ENCODE results near the gene MPC2.

DNA sequence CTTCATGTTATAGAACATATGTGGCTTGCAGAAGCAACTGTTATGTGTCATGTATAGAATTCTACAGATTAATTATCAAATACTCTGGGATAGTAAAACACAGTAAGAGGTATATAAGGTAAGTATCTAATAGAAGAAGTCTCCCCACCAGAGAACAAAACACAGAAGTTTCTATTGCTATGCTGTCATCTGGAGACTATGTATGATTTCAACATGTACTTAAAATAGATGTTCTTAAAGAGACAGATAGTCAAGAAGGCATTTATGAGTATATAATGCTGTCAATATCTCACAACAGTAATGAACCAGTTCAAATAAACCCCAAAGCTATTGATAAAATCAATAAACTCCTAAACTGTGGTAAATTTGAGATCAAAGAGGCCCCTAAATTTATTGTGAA lies 14.8 kb downstream of the MPC2 start:
- TF ChIP-seq, protein P1, sequence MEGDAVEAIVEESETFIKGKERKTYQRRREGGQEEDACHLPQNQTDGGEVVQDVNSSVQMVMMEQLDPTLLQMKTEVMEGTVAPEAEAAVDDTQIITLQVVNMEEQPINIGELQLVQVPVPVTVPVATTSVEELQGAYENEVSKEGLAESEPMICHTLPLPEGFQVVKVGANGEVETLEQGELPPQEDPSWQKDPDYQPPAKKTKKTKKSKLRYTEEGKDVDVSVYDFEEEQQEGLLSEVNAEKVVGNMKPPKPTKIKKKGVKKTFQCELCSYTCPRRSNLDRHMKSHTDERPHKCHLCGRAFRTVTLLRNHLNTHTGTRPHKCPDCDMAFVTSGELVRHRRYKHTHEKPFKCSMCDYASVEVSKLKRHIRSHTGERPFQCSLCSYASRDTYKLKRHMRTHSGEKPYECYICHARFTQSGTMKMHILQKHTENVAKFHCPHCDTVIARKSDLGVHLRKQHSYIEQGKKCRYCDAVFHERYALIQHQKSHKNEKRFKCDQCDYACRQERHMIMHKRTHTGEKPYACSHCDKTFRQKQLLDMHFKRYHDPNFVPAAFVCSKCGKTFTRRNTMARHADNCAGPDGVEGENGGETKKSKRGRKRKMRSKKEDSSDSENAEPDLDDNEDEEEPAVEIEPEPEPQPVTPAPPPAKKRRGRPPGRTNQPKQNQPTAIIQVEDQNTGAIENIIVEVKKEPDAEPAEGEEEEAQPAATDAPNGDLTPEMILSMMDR (IDR thresholded peaks at IDR 0.05) = no peak
- no peak for TF ChIP-seq POLR2A (IDR thresholded peaks at IDR 0.05)

Measured in uterus (tissue), 2 donors.